Epithelial cell of proximal tubule (primary cell): Measurements from ENCODE around the gene LRRC61. TPM values are rescaled to one million over a fixed set of nuclear protein-coding genes. Genes with fewer than 3 reads are reported as not detected.

ENCODE experiments used
- DNase-seq: peaks from one replicate; pipeline ENCODE4 v3.0.0-alpha.2; 2011; ENCODE audit warnings: low read depth
- H3K4me3 ChIP-seq: 2 replicates; pipeline ENCODE4 v1.5.1; 2011; ENCODE audit warnings: low read depth, mild to moderate bottlenecking, low read length
- CTCF ChIP-seq: conservative IDR thresholded peaks from 2 replicates; pipeline ENCODE4 v1.5.1; 2012; ENCODE audit warnings: low read depth, mild to moderate bottlenecking, low read length
- total RNA-seq: library from RNA; depleted of rRNA; stranded (reverse); fragments of >200 nt; gene quantifications from 2 replicates; pipeline ENCODE4 v1.2.3, GENCODE V29; 2015

The LRRC61 gene
- total RNA-seq, 1 donor from 2014 or later = 60.3 TPM

- no peak for TF ChIP-seq CTCF
- no peak for DNase-seq
- H3K4me3 ChIP-seq = no peak overlapping the region
Measured at GRCh38 chr7:150372271-150373048, 49.3 kb downstream of the LRRC61 start.

- H3K4me3 ChIP-seq = no peak overlapping the region
- no peak for DNase-seq
- TF ChIP-seq CTCF = no peak
Measured at GRCh38 chr7:150373049-150373801, 50.1 kb downstream of the LRRC61 start.

- no peak for DNase-seq
- no peak for TF ChIP-seq CTCF
- no peak overlapping the region for H3K4me3 ChIP-seq
Measured at GRCh38 chr7:150374026-150374425, 50.9 kb downstream of the LRRC61 start.

GRCh38 chr7:150374472-150374871 is 51.3 kb downstream of the LRRC61 start:
- TF ChIP-seq CTCF = no peak
- DNase-seq = no peak
- no peak overlapping the region for H3K4me3 ChIP-seq

- no peak overlapping the region for H3K4me3 ChIP-seq
- TF ChIP-seq CTCF = no peak
- DNase-seq = no peak
Measured at GRCh38 chr7:150375662-150376521, 52.7 kb downstream of the LRRC61 start.

GRCh38 chr7:150376560-150376959 is 53.4 kb downstream of the LRRC61 start:
- DNase-seq = no peak
- H3K4me3 ChIP-seq = no peak overlapping the region
- no peak for TF ChIP-seq CTCF
